GM04503 (cell line): ENCODE results near the gene ATP9B.
"Not testable (repeated sequence)": the region's sequence is repeated elsewhere in the genome, so short reads cannot be mapped to it uniquely, and the experiment has no call there.

Experiments
- DNase-seq: peaks from one replicate; pipeline ENCODE4 v3.0.0-alpha.2; 2012; ENCODE audit warnings: low read depth

The ATP9B gene

DNA sequence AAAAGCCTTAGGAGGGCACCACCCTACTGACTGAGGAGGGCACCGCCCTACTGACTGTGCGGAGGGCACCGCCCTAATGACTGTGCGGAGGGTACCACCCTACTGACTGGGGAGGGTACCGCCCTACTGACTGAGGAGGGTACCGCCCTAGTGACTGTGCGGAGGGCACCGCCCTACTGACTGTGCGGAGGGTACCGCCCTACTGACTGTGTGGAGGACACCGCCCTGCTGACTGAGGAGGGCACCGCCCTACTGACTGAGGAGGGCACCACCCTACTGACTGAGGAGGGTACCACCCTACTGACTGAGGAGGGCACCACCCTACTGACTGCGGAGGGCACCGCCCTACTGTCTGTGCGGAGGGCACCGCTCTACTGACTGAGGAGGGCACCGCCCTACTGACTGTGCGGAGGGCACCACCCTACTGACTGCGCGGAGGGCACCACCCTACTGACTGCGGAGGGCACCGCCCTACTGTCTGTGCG is 176.4 kb downstream of the ATP9B start:
- DNase-seq, result no peak

DNA sequence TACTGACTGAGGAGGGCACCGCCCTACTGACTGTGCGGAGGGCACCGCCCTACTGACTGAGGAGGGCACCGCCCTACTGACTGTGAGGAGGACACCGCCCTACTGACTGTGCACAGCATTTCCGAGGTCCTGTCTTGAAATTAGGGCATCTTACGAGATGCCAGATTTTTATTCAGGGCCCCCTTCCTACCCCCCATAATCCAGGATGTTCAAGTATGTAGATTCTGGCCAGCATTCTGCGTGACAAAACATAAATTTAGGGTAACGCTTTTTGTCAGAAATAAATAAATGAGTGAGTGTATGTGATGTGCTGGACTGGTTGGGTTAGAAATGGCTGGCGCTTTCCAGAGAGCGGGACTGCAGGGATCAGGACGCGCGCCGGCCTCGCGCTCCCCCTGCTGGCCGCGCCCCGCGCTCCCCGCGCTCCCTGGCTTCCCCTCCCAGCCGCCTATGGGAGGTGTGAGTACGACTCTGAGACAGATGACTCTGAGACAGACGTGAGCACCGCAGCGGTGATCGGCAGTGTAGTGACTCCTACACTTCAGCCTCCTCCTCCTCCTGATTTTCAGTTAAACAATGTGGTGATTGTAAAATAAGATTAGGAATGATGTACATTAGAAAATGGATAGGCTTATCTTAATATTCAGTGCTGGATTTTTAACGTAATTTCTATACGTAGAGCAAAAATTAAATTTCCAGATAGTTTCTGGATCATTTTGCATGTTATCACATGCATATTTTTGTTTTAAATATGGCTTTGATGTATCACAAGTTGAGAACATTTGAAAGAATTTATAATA is 177.3 kb downstream of the ATP9B start:
- DNase-seq, result no peak

- no peak for DNase-seq
Measured at GRCh38 chr18:79248495-79249060, 179.4 kb downstream of the ATP9B start.

- DNase-seq, result no peak
Measured at GRCh38 chr18:79250301-79250981, 181.2 kb downstream of the ATP9B start.

- DNase-seq, result no peak
Measured at GRCh38 chr18:79251021-79251420, 181.8 kb downstream of the ATP9B start.

- DNase-seq, result no peak
Measured at GRCh38 chr18:79252904-79253633, 183.9 kb downstream of the ATP9B start.

DNA sequence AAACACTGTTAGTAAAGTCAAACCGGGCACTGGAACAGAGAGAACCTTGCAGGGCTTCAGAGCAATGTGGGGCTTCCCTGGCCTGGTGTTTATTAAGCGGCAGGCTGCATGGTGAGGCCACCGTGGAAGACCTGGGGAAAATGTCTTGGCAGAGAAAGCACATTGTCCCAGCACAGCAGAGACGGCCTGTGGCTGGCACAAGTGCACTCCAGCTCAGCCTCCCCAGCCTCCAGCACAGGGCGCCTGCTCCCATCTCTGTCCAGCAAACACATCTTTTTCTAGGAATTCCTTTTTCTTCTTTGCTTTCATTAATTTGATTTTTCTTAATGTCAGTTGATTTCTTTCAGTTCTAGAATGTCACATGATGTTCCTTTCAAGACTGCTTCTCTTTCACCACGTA is 188.3 kb downstream of the ATP9B start:
- no peak for DNase-seq

DNA sequence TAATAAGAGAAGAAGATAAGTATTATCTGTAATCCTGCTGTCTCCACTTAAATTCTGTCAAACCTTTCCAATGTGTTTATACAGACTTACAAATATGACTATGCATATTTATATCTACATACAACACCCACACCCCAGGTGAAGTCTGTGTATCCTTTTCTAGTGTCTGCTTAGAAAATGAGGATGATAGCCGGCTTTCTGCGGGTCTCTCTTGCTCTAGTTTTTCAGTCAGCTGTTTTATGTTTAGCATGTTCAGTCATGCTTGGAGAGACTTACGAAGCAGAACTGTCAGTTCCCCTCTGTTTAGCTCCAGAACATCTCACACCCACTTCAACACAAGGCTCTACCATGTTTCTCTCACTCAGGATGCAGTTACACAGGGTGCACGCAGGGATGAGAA is 189.3 kb downstream of the ATP9B start:
- no peak for DNase-seq

- no peak for DNase-seq
Measured at GRCh38 chr18:79259218-79259617, 190.0 kb downstream of the ATP9B start.

DNA sequence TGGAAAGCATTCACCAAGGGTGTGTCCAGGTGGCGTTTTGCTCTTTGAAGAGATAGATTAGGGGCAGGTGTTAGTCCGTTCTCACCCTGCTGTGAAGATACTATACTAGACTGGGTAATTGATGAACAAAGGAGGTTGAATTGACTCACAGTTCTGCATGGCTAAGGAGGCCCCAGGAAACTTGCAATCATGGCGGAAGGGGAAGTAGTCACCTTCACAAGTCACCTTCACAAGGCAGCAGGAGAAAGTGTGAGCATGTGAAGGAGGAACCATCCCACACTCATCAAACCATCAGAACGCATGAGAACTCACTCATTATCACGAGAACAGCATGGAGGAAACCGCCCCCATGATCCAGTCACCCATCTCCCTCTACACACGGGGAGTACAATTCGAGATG is 190.8 kb downstream of the ATP9B start:
- DNase-seq, result no peak

DNA sequence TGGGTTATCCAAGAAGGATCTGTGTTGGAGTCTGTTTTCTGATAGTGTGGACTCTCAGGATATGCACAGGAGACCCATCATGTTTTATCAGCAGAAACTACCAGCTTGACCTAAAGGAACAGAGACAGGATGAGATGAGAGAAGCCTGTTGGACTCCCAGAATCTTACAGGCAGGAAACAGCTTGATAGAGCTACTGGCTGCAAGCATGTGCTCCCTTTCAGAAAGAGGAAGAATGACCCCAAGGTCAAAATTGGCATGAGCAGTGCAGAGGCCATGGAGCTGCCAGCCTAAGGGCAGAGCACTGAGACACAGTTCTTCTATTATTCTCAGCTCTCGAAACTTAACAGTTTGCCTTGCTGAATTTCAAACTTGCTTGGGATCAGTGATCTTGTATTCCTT is 191.3 kb downstream of the ATP9B start:
- no peak for DNase-seq

DNA sequence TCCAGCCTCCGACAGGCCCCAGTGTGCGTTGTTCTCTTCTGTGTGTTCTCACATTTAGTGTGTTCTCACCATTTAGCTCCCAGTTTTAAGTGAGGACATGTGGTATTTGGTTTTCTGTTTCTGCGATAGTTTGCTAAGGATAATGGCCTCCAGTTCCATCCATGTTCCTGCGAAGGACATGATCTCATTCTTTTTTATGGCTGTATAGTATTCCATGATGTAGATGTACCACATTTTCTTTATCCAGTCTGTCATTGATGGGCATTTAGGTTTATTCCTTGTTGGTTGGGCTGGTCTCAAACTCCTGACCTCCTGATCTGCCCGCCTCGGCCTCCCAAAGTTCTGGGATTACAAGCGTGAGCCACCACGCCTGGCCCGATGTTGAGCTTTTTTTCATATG is 195.9 kb downstream of the ATP9B start:
- DNase-seq, result not testable (repeated sequence)

DNA sequence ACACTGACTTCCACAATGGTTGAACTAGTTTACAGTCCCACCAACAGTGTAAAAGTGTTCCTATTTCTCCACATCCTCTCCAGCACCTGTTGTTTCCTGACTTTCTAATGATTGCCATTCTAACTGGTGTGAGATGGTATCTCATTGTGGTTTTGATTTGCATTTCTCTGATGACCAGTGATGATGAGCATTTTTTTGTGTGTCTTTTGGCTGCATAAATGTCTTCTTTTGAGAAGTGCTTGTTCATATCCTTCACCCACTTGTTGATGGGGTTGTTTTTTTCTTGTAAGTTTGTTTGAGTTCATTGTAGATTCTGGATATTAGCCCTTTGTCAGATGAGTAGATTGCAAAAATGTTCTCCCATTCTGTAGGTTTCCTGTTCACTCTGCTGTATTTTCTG is 202.6 kb downstream of the ATP9B start:
- DNase-seq, result not testable (repeated sequence)

DNA sequence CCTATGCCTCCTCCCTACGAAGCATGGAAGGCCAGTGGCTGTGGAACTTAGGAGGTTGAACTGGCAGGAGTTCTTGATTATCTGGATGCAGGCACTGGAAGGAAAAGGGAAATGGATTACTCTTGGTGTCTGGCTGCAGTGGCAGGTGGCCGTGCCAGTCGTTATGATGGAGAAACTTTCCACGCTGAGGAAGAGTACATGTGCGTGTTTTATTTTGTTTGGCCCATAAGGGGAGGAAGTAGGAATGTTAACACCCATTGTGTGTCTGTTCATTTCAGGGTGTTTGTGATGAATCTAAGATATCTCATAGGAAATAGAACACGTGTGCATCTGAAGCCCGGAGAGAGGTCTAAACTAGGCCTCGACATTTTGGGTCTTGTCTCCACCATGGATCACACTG is 203.7 kb downstream of the ATP9B start:
- no peak for DNase-seq

GRCh38 chr18:79274823-79275222 is 205.6 kb downstream of the ATP9B start:
- DNase-seq, result no peak

DNA sequence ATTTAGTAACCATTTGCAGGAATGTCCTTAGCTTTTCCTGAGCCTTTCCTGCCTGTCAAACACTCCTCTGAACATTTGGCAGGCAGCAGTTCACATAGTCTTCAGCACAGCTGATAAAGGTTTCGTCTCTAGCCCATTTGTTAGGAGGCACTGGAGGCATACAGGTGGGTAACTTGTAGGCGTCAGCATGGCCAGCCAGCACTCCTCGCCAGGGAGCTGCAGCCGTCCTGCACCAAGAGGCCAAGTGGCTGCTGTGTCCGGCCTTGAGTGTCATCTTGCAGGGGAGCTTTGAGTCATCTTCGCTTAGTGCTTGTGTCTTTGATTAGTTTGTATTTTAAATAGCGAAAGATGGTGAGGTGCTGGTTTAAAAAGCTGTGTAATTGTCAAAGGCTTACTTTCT is 206.3 kb downstream of the ATP9B start:
- DNase-seq, result no peak

- no peak for DNase-seq
Measured at GRCh38 chr18:79275992-79276391, 206.8 kb downstream of the ATP9B start.

GRCh38 chr18:79278896-79279295 is 209.7 kb downstream of the ATP9B start:
- no peak for DNase-seq

GRCh38 chr18:79283131-79283810 is 214.1 kb downstream of the ATP9B start:
- DNase-seq, result no peak

- DNase-seq, result no peak
Measured at GRCh38 chr18:79283929-79284328, 214.7 kb downstream of the ATP9B start.

DNA sequence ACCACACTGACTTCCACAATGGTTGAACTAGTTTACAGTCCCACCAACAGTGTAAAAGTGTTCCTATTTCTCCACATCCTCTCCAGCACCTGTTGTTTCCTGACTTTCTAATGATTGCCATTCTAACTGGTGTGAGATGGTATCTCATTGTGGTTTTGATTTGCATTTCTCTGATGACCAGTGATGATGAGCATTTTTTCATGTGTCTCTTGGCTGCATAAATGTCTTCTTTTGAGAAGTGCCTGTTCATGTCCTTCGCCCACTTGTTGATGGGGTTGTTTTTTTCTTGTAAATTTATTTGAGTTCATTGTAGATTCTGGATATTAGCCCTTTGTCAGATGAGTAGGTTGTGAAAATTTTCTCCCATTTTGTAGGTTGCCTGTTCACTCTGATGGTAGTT is 216.0 kb downstream of the ATP9B start:
- not testable (repeated sequence) for DNase-seq

DNA sequence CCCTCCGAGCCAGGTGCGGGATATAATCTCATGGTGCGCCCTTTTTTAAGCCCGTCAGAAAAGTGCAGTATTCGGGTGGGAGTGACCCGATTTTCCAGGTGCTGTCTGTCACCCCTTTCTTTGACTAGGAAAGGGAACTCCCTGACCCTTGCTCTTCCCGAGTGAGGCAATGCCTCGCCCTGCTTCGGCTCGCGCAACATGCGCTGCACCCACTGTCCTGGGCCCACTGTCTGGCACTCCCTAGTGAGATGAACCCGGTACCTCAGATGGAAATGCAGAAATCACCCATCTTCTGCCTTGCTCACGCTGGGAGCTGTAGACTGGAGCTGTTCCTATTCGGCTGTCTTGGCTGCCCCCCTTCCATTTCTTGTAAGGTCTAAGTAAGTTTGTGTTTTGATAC is 221.2 kb downstream of the ATP9B start:
- not testable (repeated sequence) for DNase-seq
